ENCODE measurements around the gene POLDIP3.
"Not testable (repeated sequence)": the region's sequence is repeated elsewhere in the genome, so short reads cannot be mapped to it uniquely, and the experiment has no call there.

POLDIP3 gene

GRCh38 chr22:42560781-42561180 lies 53.9 kb downstream of the POLDIP3 start:
- FAIRE-seq = no peak

GRCh38 chr22:42560381-42560780 lies 54.3 kb downstream of the POLDIP3 start:
- no peak for DNase-seq (ENCODE audit: insufficient read length)
- no peak for FAIRE-seq
- no peak for TF ChIP-seq POLR2AphosphoS5 (IDR thresholded peaks at IDR 0.05; ENCODE audit: low read depth, low read length)
- no peak for TF ChIP-seq TAF1 (IDR thresholded peaks at IDR 0.05; ENCODE audit: borderline replicate concordance, low read depth, low read length)
- TF ChIP-seq POLR2A (IDR thresholded peaks at IDR 0.05; ENCODE audit: low read depth, low read length) = no peak

More at GRCh38 chr22:42560781-42561180, 53.9 kb downstream of the POLDIP3 start:
- no peak for TF ChIP-seq TAF1 (IDR thresholded peaks at IDR 0.05; ENCODE audit: borderline replicate concordance, low read depth, low read length)
- TF ChIP-seq POLR2AphosphoS5 (IDR thresholded peaks at IDR 0.05; ENCODE audit: low read depth, low read length) = no peak
- TF ChIP-seq POLR2A (IDR thresholded peaks at IDR 0.05; ENCODE audit: low read depth, low read length) = no peak
- no peak for DNase-seq (ENCODE audit: insufficient read length)

GRCh38 chr22:42553475-42554361 lies 61.0 kb downstream of the POLDIP3 start, which contains the start of gene SERHL2:
SERHL2 (plus strand) TSS chr22:42553956; CDS start chr22:42554021, 65 bp downstream.
- FAIRE-seq (peak; percentile 27), DNase-seq (ENCODE audit: insufficient read length) (peak; percentile 78)
- no peak for TF ChIP-seq POLR2AphosphoS5 (IDR thresholded peaks at IDR 0.05; ENCODE audit: low read depth, low read length)

- DNase-seq (ENCODE audit: insufficient read length); FAIRE-seq: not testable (repeated sequence)
Observed at GRCh38 chr22:42552294-42552647, 62.4 kb downstream of the POLDIP3 start.

GRCh38 chr22:42549331-42550060 lies 65.2 kb downstream of the POLDIP3 start:
- FAIRE-seq = no peak
- no peak for TF ChIP-seq POLR2A (IDR thresholded peaks at IDR 0.05; ENCODE audit: low read depth, low read length)

GRCh38 chr22:42548597-42549330 lies 65.9 kb downstream of the POLDIP3 start:
- no peak for FAIRE-seq
- TF ChIP-seq POLR2AphosphoS5 (IDR thresholded peaks at IDR 0.05; ENCODE audit: low read depth, low read length) (no peak), TAF1 (IDR thresholded peaks at IDR 0.05; ENCODE audit: borderline replicate concordance, low read depth, low read length) (no peak), POLR2A (IDR thresholded peaks at IDR 0.05; ENCODE audit: low read depth, low read length) (no peak)
- DNase-seq (ENCODE audit: insufficient read length) = no peak

More at GRCh38 chr22:42549331-42550060, 65.2 kb downstream of the POLDIP3 start:
- no peak for DNase-seq (ENCODE audit: insufficient read length)

GRCh38 chr22:42548126-42548525 lies 66.6 kb downstream of the POLDIP3 start:
- DNase-seq (ENCODE audit: insufficient read length); FAIRE-seq: not testable (repeated sequence)

- DNase-seq (ENCODE audit: insufficient read length) = no peak
- TF ChIP-seq POLR2AphosphoS5 (IDR thresholded peaks at IDR 0.05; ENCODE audit: low read depth, low read length) (no peak), POLR2A (IDR thresholded peaks at IDR 0.05; ENCODE audit: low read depth, low read length) (no peak), TAF1 (IDR thresholded peaks at IDR 0.05; ENCODE audit: borderline replicate concordance, low read depth, low read length) (no peak)
- FAIRE-seq = no peak
Observed at GRCh38 chr22:42547562-42547961, 67.1 kb downstream of the POLDIP3 start.

- FAIRE-seq = no peak
Observed at GRCh38 chr22:42544686-42545085, 70.0 kb downstream of the POLDIP3 start.

GRCh38 chr22:42539236-42539771 lies 75.4 kb downstream of the POLDIP3 start:
- not testable (repeated sequence) for DNase-seq (ENCODE audit: insufficient read length); FAIRE-seq

More at GRCh38 chr22:42544686-42545085, 70.0 kb downstream of the POLDIP3 start:
- no peak for DNase-seq (ENCODE audit: insufficient read length)
- TF ChIP-seq POLR2AphosphoS5 (IDR thresholded peaks at IDR 0.05; ENCODE audit: low read depth, low read length) (no peak), TAF1 (IDR thresholded peaks at IDR 0.05; ENCODE audit: borderline replicate concordance, low read depth, low read length) (no peak), POLR2A (IDR thresholded peaks at IDR 0.05; ENCODE audit: low read depth, low read length) (no peak)

GRCh38 chr22:42537199-42537831 lies 77.4 kb downstream of the POLDIP3 start:
- not testable (repeated sequence) for DNase-seq (ENCODE audit: insufficient read length)
- peak; percentile 67 for FAIRE-seq

- DNase-seq (ENCODE audit: insufficient read length); FAIRE-seq: not testable (repeated sequence)
Observed at GRCh38 chr22:42536634-42537033, 78.0 kb downstream of the POLDIP3 start.
